GM21737 (cell line): ENCODE data around the gene FILIP1L.
"Not testable (repeated sequence)": the region's sequence is repeated elsewhere in the genome, so short reads cannot be mapped to it uniquely, and the experiment has no call there.

Source experiments
- ATAC-seq: cut with Tn5 transposase; IDR thresholded peaks from one replicate; pipeline ENCODE4 v1.9.1; 2021; ENCODE audit warnings: mild to moderate bottlenecking, moderate library complexity; ENCODE audit not compliant: unreplicated experiment

Gene FILIP1L

DNA sequence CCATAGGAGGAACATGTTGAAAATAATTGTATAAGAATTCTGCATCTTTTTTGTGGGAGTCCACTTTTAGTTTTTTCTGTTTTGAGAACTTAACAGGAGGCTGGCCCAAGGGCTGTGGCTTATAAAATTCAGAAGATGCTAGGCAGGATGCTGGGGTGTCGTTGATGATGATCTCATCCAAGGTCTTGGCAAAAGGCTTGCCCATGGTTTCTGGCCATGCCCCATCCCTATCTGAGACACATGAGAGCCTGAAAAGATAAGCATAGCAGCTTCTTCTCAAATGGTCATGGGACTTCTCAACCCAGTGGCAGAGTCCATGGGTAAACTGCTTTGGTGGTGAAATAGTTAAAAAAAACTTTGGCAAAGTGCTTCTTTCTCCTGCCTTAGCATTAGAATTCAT, 261.4 kb downstream of the FILIP1L start:
- no peak for ATAC-seq

DNA sequence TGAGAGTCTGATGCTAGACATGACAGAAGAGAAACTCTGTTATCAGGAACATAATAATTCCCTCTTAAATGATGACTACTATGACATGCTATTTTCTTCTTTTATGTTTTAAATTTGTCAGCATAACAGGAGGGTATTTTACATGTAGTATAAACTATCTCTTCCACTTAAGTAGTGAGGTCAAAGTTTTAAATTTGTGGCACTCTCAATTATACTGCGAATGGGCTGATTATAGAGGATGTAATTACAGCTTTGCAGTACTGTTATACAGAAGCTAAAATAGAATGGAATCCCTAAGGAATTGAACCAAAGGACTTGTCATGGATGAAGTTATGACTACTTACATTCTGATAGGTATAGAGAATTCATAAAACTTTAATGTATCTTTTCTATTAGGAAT, 262.3 kb downstream of the FILIP1L start:
- no peak for ATAC-seq

DNA sequence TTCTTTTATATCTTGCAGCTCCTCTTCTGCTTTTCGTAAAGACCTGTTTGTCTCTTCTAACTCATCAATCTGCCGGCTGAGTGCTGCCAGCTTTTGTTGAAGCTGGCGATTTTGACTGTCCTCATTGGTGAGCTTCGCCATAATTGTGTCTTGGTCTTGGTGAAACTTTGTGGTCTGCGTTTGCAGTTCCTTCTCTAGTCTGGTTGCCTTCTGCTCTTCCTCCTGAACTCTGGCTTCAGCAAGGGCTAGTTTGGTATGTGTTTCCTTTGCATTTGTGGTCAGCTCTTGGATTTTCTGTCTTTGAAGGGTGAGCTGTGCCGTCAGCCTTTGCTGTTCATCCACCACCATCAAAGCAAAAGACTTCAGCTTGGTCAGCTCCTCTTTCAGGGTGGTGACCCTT, 263.7 kb downstream of the FILIP1L start:
- ATAC-seq, result no peak

DNA sequence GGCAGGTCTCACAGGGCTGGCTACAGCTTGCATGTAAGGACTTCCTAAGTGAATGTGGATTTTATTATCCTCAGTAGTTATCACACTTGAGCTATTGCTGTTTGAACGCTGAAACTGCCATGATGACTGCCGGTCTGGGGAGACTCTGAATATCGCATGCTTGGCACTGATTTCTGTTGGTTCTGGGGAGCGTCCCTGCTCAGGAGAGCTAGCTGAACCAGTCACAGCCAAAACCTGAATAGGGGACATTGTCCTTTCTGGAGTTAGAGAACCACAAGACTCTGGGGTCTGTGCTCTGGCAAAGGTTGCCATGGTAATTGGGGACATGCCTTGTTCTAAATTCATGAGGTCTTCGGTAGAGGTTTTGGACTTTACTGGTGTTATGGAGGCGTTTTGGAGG, 265.9 kb downstream of the FILIP1L start:
- no peak for ATAC-seq

DNA sequence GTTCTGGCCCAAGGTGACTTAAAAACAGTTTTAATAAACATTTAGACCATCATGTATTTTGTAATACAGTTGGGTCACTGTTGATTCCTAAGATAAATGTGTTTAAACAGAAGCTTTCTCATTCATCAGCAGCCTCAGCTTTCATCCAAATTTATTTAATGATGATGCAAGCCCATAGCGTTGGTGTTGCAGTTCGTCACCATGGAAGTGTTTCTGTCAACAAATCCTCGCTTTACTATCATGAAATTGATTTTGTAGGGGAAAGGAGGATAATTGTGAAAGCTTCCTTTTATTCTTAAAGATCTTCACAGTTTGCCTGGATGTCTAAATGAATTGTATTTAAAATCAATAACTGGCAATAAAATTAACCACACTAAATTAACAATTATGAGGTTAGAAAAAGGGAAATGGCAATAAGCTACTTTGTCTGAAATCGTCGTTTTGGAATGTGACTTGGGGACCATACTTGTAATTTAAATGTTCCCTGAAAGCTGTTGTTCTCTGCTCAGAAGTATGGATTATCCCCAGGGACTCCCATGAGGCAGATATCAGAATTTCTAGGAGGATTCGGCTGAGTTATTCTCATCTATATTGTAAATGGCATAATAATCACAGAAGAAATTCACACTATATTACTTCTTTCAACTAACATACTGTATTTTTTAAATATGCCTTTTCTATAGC, 267.7 kb downstream of the FILIP1L start:
- ATAC-seq, result no peak

DNA sequence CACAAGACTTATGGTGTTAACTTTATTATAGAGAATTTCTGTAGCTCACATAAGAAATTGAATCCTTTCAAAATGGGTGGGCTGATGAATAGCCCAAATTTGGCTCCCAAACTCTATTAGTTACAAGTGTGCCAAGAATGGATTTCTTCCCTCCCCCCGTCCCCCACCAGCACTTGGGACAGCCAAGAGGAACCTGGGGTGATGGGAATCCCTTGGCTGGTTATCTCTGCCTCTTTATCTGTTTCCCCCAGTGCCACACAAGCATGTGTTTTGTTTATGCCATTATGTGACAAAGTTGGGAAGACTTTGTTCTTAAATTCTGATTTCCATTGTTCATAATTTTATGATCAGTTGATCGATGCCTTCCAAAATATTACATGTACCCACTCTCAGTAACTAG, 268.3 kb downstream of the FILIP1L start:
- no peak for ATAC-seq

DNA sequence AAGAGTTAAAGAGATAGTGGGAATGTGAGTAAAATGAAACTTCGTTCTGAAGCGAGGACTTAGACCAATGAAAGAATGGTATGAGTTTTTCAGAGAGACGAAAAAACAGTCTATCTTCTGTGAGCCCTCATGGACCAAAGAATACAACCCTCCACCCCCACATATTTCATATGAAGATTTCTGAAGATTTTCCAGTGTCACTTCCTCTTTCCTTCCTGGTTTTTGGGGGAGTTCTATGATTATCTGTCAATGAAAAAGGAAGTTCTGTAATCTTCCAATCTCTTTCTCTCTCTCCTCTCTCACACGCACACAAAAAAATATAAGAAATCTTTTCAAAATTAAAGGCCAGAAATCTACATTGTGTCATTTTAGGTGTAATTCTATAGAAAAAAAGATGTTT, 269.0 kb downstream of the FILIP1L start:
- ATAC-seq, result no peak

DNA sequence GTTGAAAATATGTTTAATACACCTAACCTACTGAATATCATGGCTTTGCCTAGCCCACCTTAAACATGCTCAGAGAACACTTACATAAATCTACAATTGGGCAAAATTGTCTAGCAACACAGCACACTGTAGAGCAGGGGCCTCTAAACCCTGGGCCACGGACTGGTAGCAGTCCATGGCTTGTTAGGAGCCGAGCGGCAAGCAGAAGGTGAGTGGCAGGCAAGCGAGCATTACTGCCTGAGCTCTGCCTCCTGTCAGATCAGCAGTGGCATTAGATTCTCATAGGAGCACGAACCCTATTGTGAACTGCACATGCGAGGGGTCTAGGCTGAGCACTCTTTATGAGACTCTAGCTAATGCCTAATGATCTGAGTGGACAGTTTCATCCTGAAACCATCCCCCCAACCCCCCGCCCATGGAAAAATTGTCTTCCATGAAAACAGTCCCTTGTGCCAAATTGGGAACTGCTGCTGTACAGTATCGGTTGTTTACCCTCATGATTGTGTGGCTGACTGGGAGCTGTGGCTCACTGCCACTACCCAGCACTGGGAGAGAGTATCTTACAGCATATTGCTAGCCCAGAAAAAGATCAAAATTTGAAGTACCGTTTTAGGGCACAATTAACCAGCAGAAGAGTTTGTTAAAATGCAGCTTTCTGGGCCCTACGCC, 270.6 kb downstream of the FILIP1L start:
- no peak for ATAC-seq

DNA sequence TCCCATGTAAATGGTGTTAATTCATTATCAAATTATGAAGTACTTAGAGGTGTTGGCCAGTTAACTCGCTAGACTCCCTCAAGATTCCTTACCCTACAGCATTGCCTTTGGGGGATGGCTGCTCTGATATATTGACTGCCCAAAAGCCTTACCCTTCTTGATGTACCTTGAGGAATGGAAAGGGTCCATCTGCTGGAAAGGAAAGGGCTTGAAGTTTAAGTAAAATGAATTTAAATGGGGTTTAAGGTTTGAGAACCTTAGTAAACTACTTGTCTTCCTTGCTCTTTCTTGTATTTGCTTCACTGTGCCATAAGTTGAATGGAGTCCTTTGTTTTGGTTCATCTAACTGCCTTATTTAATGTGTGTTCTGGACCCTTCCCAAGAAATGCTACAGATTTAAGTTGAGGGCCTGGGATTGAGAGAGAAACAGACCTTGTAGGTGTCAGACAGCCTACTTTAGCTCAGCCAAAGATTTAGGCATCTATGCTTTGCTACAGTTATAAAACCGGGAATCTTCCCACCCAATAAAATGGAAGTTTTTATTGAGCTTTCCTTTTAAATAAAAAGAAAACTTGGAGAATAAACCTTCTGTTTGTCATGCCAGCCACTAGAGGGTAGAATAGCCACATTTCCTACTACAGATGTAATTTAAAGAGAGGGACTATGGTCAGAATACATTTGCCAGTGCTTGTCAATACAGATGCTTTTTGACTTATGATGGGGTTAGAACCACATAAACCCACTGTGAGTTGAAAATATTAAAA, 271.3 kb downstream of the FILIP1L start:
- ATAC-seq, result no peak

DNA sequence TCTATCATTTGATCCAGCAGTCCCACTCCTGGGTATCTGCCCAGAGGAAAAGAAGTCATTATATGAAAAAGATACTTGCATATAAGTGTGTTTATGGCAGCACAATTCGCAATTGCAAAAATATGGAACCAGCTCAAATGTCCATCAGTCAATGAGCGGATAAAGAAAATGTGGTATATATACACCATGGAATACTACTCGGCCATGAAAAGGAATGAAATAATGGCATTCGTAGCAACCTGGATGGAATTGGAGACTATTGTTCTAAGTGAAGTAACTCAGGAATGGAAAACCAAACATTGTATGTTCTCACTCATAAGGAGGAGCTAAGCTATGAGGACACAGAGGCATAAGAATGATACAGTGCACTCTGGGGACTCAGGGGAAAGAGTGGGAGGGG, 272.4 kb downstream of the FILIP1L start:
- ATAC-seq, result not testable (repeated sequence)

DNA sequence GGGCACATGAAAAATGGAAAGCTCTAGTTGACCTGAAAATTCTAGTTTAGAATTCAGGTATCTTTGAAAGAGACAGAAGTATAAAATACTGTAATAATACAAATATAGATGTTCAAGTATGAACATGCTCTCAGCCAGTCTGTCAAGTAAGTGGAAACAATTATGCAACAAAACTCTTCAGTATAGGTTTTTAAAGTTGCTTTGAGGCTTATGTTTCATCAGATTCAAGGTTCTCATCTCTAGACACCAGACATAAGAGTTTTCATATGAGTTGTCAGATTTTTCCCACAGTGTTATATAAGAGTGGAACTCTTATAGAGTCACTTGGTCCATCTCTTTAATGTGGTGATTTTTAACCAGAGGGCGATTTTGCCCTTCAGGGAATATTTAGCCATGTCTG, 274.7 kb downstream of the FILIP1L start:
- ATAC-seq, result no peak

DNA sequence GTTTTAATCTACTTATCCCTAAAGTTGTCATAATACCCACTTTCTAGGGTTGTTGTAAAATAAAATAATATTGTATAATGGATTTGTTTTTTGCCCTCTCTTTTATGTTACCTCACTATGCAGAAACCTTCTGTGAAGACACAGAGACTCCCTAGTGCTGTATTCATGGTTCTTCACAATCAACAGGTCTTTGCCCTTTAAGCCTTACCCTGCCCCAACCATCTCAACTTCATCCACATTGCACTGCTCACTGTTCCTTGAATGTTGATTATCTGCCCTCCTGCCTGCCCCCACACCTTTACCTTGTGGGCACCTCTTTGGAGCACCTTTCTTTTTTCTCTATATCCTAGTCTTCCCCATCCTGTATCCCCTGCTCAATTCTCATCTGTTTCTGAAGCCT, 275.5 kb downstream of the FILIP1L start:
- ATAC-seq, result no peak

DNA sequence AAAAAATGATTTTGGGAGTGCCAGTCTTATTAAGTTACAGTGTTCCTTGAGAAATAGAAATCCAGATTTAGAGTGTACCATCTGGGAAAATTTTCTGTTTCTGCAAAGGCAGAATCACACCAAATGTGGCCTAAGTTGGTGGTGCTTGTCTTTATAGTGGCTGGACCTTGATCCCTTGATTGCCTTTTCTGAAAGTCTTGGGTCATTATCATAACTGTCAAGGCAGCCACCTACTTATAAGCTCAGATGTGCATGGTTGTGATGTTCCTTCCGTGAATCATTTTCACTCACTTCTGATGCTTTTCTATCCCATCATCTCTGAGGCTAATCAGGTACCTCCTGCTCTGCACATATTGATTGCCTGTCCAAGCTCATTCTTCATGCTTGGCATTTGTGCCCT, 276.6 kb downstream of the FILIP1L start:
- ATAC-seq, result no peak

DNA sequence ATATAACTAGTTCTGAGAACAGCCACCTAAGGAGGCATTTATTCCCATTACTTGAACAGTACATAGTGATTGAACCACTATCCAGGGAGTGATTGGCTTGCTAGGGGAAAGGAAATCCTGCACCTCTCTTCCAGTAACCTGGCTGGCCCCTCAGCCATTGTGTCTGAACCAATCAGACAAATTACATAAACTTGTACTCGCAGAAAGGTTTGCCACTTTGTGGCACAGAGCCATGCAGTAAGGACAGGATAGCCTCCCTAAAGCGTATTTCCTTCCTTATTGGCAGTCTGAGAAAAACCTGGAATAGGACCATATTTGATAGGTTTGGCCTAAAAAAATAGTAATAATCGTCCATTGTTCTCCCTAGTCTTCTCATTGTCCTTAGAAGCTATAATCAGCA, 277.6 kb downstream of the FILIP1L start:
- ATAC-seq, result no peak

DNA sequence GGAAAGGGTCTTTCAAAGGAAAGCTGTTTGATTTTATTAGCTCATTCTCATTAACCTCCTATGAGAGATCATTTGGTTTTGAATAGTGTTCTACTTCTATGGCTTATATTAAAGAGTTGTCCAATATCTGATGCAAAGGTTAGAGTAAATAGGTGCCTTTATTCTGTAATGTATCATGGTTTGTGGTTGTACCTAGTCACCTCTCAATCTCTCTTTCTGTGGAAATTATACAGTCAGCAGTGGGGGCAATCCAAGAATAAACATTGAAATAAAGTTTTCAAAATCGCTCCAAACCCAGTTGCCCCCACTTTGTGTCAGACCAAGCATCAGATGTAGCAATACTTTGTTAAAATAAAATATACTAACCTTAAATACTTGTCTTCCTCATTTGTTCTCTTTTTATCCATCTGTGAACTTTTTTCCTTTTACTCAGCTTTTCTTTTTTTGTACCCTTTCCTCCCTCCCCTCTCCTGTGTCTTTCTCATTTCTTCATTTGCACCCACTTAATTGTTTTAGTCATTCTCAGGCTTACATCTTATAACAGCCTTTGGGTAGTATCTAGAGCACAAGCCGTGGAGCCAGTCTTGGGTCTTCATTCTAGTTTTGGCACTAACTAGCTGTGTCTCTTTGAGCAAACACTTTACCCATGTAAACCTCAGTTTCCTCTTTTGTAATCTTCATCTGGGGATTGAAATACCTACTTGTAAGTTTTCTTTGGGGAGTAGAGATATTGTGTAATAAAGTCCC, 279.9 kb downstream of the FILIP1L start:
- ATAC-seq, result no peak

DNA sequence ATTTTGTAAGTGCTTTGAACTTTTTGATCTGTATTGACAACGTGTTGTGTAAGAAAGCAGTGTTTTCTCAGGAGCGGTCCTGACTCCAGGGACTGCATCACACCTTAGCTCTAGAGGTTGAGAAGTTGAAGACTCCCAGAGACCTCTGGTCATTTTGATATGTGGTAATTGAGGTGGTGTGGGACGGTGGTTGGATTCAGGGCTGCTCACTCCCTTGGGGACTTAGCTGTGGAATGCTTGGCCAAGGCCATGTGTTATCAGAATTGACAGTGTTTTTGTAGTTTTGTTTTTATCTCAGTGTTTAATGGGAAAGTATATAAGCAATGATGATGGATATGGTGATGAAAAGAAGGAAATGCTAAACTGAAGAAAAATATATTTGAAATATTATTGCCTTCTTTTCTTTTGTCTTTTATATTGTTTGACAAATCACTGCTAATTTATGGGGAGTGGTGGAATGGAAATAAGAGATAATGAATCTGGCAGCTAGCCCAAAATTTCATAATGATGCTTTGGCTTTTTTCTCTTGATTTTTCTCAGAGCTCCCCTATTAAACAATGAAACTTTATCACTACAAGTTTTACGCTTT, 280.6 kb downstream of the FILIP1L start:
- no peak for ATAC-seq

DNA sequence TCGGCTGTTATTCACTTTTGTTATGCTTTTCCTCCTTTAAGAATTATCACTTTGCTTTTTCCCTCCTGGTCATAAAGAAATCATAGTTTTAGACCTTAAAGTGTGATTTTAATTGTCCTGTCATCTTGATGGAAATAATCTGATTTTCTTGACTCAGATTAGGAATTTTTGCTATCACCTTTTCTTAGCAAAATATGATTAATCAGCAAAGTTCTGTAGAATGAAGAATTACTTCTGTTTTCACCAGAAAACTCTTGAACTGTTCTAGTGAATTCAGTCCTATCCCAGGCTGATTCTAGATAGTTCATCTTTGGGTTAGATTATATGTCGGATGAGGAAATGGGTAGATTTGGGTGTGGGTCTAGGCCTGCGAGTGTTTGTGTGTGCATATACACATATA, 284.5 kb downstream of the FILIP1L start:
- no peak for ATAC-seq

DNA sequence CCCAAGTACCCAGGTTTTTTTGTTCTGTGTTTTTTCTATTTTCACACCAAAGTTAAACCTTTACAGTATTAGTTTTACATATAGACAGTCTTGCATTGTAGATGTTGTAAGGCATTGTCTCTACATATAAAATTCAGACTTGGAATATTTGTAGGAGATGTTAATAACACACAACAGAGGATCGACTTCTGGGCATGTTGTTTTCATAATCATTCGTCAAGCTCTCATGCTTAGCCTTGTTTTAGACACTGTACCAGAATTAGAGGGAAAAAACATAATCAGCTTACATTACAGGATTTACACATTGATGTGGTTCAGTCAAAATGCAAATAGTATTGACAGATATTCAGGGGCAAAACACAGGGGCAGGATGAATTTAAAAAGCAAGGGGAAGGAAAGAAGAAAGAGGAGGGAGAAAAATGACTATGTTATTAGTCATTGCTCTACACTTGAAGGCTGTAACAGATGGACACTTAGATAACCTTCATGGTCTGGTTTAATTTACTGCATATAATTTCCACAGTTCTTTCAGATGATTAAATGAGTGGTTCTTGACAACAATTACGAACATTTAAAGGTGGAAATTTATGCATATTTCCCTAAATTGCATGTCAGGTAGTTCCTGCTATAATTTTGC, 289.2 kb downstream of the FILIP1L start:
- ATAC-seq, result no peak

DNA sequence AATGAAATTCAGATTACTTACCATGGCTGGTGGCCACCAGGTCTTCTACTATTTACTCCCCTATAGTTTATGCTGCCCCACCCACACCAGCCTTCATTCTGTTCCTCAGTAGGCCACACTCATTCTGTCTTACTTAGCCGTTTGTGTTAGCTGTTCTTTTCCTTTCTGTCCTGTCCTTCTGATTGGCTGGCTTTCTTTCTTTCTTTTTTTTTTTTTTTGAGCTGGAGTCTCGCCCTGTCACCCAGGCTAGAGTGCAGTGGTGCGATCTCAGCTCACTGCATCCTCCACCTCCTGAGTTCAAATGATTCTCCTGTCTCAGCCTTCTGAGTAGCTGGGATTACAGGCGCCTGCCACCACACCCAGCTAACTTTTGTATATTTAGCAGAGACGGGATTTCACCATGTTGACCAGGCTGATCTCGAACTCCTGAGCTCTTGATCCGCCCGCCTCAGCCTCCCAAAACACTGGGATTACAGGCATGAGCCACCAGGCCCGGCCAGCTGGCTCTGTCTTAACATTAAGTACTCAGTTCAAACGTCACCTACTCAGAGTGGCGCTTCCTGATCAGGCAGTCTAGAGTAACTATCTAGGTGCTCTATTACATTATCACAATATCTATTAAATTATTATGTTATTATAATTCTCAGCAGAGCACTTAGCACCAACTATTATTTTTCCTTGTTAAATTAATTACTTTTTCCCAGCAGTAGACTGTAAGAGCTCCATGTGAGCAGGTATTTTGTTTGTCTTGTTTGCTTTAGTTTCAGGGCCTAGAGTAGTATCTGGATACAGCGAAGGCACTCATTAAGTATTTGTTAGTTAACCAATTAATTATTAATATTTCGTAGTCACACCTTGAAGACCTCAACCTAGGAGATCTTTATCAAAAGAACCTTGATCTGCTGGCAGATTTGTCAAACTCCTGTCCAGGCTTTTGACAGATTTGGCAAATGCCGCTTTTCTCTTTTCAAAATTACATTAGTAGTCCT, 290.3 kb downstream of the FILIP1L start:
- no peak for ATAC-seq
